Panc1 (cell line): Measurements from ENCODE around the gene CD101. TPM values are rescaled to one million over a fixed set of nuclear protein-coding genes. Genes with fewer than 3 reads are reported as not detected.

ENCODE experiments used
- ATAC-seq: fragments of 200-7000 bp; cut with Tn5 transposase; 2 replicates; pipeline ENCODE4 v1.9.1; 2020; ENCODE audit warnings: mild to moderate bottlenecking, moderate library complexity
- BruUV-seq: library from RNA; stranded (reverse); fragments of 400-500 nt; replicated peaks from 2 replicates; lab custom pipeline; 2021; lab: Mats Ljungman, UMichigan
- CTCF ChIA-PET: fragments of 300-600 bp; sonication (Branson Sonifier 250); formaldehyde crosslinking; loops from one replicate; lab custom pipeline; 2022; ENCODE audit warnings: antibody characterized with exemption; lab: Charles Lee
- POLR2A ChIA-PET: fragments of 300-600 bp; sonication (Branson Sonifier 250); formaldehyde crosslinking; loops from one replicate; lab custom pipeline; 2022; ENCODE audit warnings: antibody characterized with exemption; lab: Charles Lee
- DNase-seq: peaks from one replicate; pipeline ENCODE4 v3.0.0-alpha.2; 2010; ENCODE audit warnings: low read depth, low spot score
- H3K27ac ChIP-seq: 2 replicates; pipeline ENCODE4 v1.5.1; 2011; ENCODE audit warnings: mild to moderate bottlenecking, low read length, inconsistent platforms
- H3K27me3 ChIP-seq: fragments of 200-500 bp; sonication (Bioruptor generic); 2 replicates; pipeline ENCODE4 v1.6.0; 2014; ENCODE audit warnings: low read length, inconsistent platforms; ENCODE audit not compliant: control insufficient read depth, insufficient read depth
- H3K36me3 ChIP-seq: fragments of 200-500 bp; sonication (Bioruptor generic); 2 replicates; pipeline ENCODE4 v1.5.1; 2014; ENCODE audit warnings: inconsistent platforms, mild to moderate bottlenecking, low read length, moderate library complexity; ENCODE audit not compliant: control insufficient read depth, insufficient read depth
- H3K4me1 ChIP-seq: 2 replicates; pipeline ENCODE4 v1.5.1; 2011; ENCODE audit warnings: inconsistent platforms, mild to moderate bottlenecking, low read length, moderate library complexity; ENCODE audit not compliant: control insufficient read depth, insufficient read depth
- H3K4me3 ChIP-seq, 2 experiments: 2 replicates each; pipeline ENCODE4 v1.5.1; 2011 to 2012; ENCODE audit warnings: low read depth in 2 of 2, low read length in 2 of 2, mild to moderate bottlenecking in 2 of 2, inconsistent platforms in 1 of 2, moderate library complexity in 1 of 2
- H3K9me3 ChIP-seq: fragments of 200-500 bp; sonication (Bioruptor generic); 2 replicates; pipeline ENCODE4 v1.5.1; 2014; ENCODE audit warnings: low read depth, mild to moderate bottlenecking, inconsistent platforms, low read length, moderate library complexity; ENCODE audit not compliant: control insufficient read depth, insufficient read depth
- POLR2AphosphoS5 ChIP-seq: IDR thresholded peaks from 2 replicates; pipeline ENCODE4 v1.6.1; 2012; ENCODE audit warnings: mild to moderate bottlenecking, low read depth, low read length, moderate library complexity
- SIN3A ChIP-seq: IDR thresholded peaks from 2 replicates; pipeline ENCODE4 v1.6.1; 2012; ENCODE audit warnings: low read depth, mild to moderate bottlenecking, low read length, moderate library complexity, borderline replicate concordance; ENCODE audit not compliant: insufficient read depth
- TCF7L2 ChIP-seq: IDR thresholded peaks from 2 replicates; pipeline ENCODE4 v1.6.1; 2011; ENCODE audit warnings: mild to moderate bottlenecking, low read depth, low read length, inconsistent platforms
- in situ Hi-C: cut with HindIII; loops from 2 replicates; pipeline ENCODE4 v1.10.0; 2016; ENCODE audit warnings: low sequenced_read_pairs, low pct_unique_long_range_greater_than_20kb
- intact Hi-C: fragments of 100-400 bp; cut with micrococcal nuclease; formaldehyde crosslinking; loops from one replicate; pipeline ENCODE4 v1.10.0; 2022; ENCODE audit not compliant: unreplicated experiment
- total RNA-seq: library from RNA; stranded (reverse); gene quantifications from one replicate; pipeline ENCODE4 v1.2.1, GENCODE V29; 2021; ENCODE audit not compliant: unreplicated experiment
- TF ChIP-seq, protein P1 (sequence below): fragments of 450-650 bp; IDR thresholded peaks from 2 replicates; pipeline ENCODE4 v1.5.1; 2017; ENCODE audit warnings: mild to moderate bottlenecking
- TF ChIP-seq, protein P2 (sequence below), 2 experiments: IDR thresholded peaks; 2 replicates each; pipeline ENCODE4 v1.6.1; 2011 to 2012; ENCODE audit warnings: low read depth in 2 of 2, control low read depth in 1 of 2, low read length in 1 of 2, mild to moderate bottlenecking in 1 of 2, moderate library complexity in 1 of 2; ENCODE audit not compliant: insufficient read depth in 1 of 2

Gene CD101
- total RNA-seq, 1 experiment from 2014 or later: not detected

DNA sequence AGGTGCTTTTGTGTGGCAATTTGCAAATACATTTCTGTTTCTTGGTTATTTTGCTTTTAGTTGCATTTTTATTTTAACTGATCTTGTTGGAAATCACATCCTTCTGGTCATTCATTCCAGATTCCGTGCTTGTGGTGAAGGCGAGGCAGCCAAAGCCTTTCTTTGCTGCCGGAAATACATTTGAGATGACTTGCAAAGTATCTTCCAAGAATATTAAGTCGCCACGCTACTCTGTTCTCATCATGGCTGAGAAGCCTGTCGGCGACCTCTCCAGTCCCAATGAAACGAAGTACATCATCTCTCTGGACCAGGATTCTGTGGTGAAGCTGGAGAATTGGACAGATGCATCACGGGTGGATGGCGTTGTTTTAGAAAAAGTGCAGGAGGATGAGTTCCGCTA is 34.8 kb upstream of the CD101 start:
- H3K4me3 ChIP-seq: no peak overlapping the region
- ChIA-PET POLR2A (no interaction called here), CTCF (no interaction called here)
- DNase-seq (no peak), ATAC-seq (no peak)
- intact Hi-C loops (no loop called here), in situ Hi-C loops (no loop called here)
- no TSS peak for BruUV-seq
- H3K27me3 ChIP-seq: no peaks in the 10 kb centered on the region
- no peaks in the 10 kb centered on the region for H3K9me3 ChIP-seq
- TF ChIP-seq, protein P1, sequence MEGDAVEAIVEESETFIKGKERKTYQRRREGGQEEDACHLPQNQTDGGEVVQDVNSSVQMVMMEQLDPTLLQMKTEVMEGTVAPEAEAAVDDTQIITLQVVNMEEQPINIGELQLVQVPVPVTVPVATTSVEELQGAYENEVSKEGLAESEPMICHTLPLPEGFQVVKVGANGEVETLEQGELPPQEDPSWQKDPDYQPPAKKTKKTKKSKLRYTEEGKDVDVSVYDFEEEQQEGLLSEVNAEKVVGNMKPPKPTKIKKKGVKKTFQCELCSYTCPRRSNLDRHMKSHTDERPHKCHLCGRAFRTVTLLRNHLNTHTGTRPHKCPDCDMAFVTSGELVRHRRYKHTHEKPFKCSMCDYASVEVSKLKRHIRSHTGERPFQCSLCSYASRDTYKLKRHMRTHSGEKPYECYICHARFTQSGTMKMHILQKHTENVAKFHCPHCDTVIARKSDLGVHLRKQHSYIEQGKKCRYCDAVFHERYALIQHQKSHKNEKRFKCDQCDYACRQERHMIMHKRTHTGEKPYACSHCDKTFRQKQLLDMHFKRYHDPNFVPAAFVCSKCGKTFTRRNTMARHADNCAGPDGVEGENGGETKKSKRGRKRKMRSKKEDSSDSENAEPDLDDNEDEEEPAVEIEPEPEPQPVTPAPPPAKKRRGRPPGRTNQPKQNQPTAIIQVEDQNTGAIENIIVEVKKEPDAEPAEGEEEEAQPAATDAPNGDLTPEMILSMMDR: no peak
- TF ChIP-seq, protein P2, sequence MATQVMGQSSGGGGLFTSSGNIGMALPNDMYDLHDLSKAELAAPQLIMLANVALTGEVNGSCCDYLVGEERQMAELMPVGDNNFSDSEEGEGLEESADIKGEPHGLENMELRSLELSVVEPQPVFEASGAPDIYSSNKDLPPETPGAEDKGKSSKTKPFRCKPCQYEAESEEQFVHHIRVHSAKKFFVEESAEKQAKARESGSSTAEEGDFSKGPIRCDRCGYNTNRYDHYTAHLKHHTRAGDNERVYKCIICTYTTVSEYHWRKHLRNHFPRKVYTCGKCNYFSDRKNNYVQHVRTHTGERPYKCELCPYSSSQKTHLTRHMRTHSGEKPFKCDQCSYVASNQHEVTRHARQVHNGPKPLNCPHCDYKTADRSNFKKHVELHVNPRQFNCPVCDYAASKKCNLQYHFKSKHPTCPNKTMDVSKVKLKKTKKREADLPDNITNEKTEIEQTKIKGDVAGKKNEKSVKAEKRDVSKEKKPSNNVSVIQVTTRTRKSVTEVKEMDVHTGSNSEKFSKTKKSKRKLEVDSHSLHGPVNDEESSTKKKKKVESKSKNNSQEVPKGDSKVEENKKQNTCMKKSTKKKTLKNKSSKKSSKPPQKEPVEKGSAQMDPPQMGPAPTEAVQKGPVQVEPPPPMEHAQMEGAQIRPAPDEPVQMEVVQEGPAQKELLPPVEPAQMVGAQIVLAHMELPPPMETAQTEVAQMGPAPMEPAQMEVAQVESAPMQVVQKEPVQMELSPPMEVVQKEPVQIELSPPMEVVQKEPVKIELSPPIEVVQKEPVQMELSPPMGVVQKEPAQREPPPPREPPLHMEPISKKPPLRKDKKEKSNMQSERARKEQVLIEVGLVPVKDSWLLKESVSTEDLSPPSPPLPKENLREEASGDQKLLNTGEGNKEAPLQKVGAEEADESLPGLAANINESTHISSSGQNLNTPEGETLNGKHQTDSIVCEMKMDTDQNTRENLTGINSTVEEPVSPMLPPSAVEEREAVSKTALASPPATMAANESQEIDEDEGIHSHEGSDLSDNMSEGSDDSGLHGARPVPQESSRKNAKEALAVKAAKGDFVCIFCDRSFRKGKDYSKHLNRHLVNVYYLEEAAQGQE (IDR thresholded peaks at IDR 0.05; ENCODE audit: insufficient read depth in 1 of 2, low read depth in 2 of 2, low read length in 1 of 2): no peak
- TF ChIP-seq TCF7L2 (no peak), POLR2AphosphoS5 (no peak), SIN3A (no peak)
- no peak overlapping the region for H3K27ac ChIP-seq
- no peaks in the 10 kb centered on the region; the same call in 1 of the 2 replicates for H3K36me3 ChIP-seq
- no peaks in the 10 kb centered on the region for H3K4me1 ChIP-seq

DNA sequence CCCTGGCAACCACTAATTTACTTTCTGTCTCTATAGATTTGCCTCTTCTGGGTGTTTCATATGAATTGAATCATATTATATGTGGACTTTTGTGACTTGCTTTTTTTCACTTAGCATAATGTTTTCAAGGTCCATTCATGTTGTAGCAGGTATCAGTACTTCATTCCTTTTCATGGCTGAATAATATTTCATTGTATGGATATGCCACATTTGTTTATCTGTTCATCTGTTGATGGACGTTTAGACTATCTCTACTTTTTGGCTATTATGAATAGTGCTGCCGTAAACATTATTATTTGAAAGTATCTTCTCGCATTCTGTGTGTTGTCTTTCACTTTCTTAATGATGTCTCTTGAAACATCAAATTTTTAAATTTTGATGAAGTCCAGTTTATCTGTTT is 32.8 kb upstream of the CD101 start:
- POLR2A ChIA-PET: no interaction called here

More for the DNA sequence above, 32.8 kb upstream of the CD101 start:
- CTCF ChIA-PET: no interaction called here
- intact Hi-C loops: no loop called here
- Histone ChIP-seq H3K27ac (no peak overlapping the region), H3K4me3 (no peak overlapping the region), H3K36me3 (no peaks in the 10 kb centered on the region; the same call in 1 of the 2 replicates), H3K4me1 (no peaks in the 10 kb centered on the region), H3K27me3 (no peaks in the 10 kb centered on the region), H3K9me3 (no peaks in the 10 kb centered on the region)
- no peak for DNase-seq
- in situ Hi-C loops: no loop called here
- TF ChIP-seq, protein P2 (IDR thresholded peaks at IDR 0.05; ENCODE audit: insufficient read depth in 1 of 2, low read depth in 2 of 2, low read length in 1 of 2): no peak
- TF ChIP-seq, protein P1: no peak
- TF ChIP-seq POLR2AphosphoS5 (no peak), TCF7L2 (no peak), SIN3A (no peak)
- no peak for ATAC-seq
- no TSS peak for BruUV-seq
